Pancreas (tissue), 10 donors: ENCODE results near the gene RBM20. TPM values are rescaled to one million over a fixed set of nuclear protein-coding genes. Genes with fewer than 3 reads are reported as not detected.

ENCODE experiments used
- ATAC-seq, 4 donors: fragments of 200-7000 bp; cut with Tn5 transposase; one replicate each; pipeline versions ENCODE4 v1.8.0 to v1.9.1; 2020; ENCODE audit warnings: mild to moderate bottlenecking in 4 of 4, moderate library complexity in 4 of 4
- DNase-seq, 6 donors: peaks; one replicate each; pipeline ENCODE4 v3.0.0-alpha.2; 2020
- FAIRE-seq: peaks from 2 replicates; lab custom pipeline; 2012; peaks lifted over from hg19 to GRCh38; lab: Jason Lieb, UNC
- H3K27ac ChIP-seq, 4 donors: fragments of 200-600 bp; sonication (generic); 1 replicate in 3 of 4; 2 replicates in 1 of 4; pipeline versions ENCODE4 v1.5.0 to v1.8.0; 2020
- H3K27me3 ChIP-seq, 4 donors: fragments of 200-600 bp; one replicate each; pipeline ENCODE4 v1.8.0; 2021
- H3K36me3 ChIP-seq, 3 donors: fragments of 200-600 bp; sonication (generic) in 1 of 3; one replicate each; pipeline versions ENCODE4 v1.5.0 to v1.8.0; 2020 to 2021
- H3K4me1 ChIP-seq, 3 donors: fragments of 200-600 bp; one replicate each; pipeline ENCODE4 v1.8.0; 2021
- H3K4me3 ChIP-seq, 4 donors: fragments of 200-600 bp; sonication (generic) in 2 of 4; one replicate each; pipeline versions ENCODE4 v1.5.0 to v1.8.0; 2020 to 2021
- H3K9me3 ChIP-seq, 4 donors: fragments of 200-600 bp; one replicate each; pipeline ENCODE4 v1.8.0; 2021
- WGBS, 2 donors: extraction: QIAGEN DNeasy Blood & Tissue Kit; methylation state at CpG; one replicate each; pipeline ENCODE4 v1.1.7; 2013; 5-methylcytosine and 5-hydroxymethylcytosine counted together
- intact Hi-C, 3 donors: fragments of 100-400 bp; cut with DNase I; formaldehyde crosslinking; loops; one replicate each; pipeline versions ENCODE4 v1.11.1 to v1.14.2; 2022
- polyA plus RNA-seq, 2 donors: library from polyadenylated mRNA; stranded (reverse); fragments of 200-250 nt; gene quantifications; one replicate each; pipeline ENCODE4 v1.2.3, GENCODE V29; 2013
- total RNA-seq, 6 donors: library from RNA; stranded (reverse); fragmentation: NEBNext Ultra II Directional in 4 of 6; extraction: Animal tissue kit (Norgen Biotek cat#: 25700) in 4 of 6; gene quantifications; one replicate each; pipeline versions ENCODE4 v1.2.1 to v1.2.4, GENCODE V29; 2021 to 2023
- TF ChIP-seq, protein P1 (sequence below), 4 donors: fragments of 200-600 bp; sonication (generic) in 3 of 4; IDR thresholded peaks; one replicate each; pipeline versions ENCODE4 v1.5.0 to v1.8.0; 2021; ENCODE audit warnings: antibody characterized with exemption in 4 of 4
- donor health status: healthy with polysubstance abuse.
- donor health status: DM: no; HTN: no; CAD: no; lungs with moderate emphysema.
- donor health status: DM: no; HTN: no; CAD: no.
- donor health status: control.
- donor health status: control.
- donor health status: Bipolar disorder and iron deficiency.
- donor health status: DM: yes; HTN: yes; CAD: no.
- donor health status: DM: no; HTN: no; CAD: no.
- donor health status: DM: no; HTN: no; CAD: no.
- donor health status: DM: yes; HTN: yes; CAD: no.

RBM20 gene
- total and polyA plus RNA-seq, 8 donors = 0.79 to 23.6 (median 3.7) TPM

DNA sequence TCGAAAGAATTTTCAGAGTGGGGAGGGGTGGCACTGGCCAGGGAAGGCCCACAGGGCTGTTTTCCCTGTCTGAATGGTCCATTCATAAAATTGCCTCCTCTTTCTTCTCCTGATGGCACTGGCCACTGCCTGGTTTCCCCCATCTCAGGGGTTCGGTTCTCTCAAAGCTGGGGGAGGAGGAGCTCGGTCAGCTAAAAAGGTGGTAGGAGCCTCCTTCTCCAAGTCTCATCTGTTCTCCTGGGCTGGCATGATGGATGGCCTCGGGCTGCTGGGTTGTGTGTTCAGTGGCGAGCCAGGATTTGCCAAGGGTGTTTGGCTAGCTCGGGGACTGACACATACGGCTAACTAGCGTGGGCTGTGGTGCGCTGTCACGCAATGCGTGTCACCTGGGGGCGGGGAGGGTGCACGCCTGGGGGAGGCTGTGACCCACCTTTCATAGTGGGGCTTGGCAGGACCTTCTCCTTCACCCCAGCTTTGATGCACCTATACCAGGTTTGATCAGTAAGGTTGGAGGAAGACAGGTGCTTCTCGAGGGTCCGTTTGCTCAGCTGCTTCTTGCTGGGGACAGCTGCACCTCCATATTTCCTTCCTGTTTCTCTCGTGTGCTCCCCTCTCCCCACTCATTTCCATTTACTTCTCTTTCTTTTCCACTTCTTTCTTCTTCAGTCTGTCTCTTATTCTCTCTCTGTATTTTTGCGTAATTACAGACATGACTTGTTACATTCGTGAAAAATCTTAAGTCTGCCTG is 36.3 kb downstream of the RBM20 start:
- Histone ChIP-seq H3K27ac (no peak overlapping the region), H3K4me3 (no peak overlapping the region), H3K36me3 (no peaks in the 10 kb centered on the region), H3K27me3 (no peaks in the 10 kb centered on the region), H3K4me1 (no peaks in the 10 kb centered on the region), H3K9me3 (no peaks in the 10 kb centered on the region)
- intact Hi-C loops = no loop called here
- no peak for ATAC-seq
- WGBS, 2 donors = 59 to 68% methylated on average over 18 of the region's 18 CpGs
- no peak for FAIRE-seq
- TF ChIP-seq, protein P1, sequence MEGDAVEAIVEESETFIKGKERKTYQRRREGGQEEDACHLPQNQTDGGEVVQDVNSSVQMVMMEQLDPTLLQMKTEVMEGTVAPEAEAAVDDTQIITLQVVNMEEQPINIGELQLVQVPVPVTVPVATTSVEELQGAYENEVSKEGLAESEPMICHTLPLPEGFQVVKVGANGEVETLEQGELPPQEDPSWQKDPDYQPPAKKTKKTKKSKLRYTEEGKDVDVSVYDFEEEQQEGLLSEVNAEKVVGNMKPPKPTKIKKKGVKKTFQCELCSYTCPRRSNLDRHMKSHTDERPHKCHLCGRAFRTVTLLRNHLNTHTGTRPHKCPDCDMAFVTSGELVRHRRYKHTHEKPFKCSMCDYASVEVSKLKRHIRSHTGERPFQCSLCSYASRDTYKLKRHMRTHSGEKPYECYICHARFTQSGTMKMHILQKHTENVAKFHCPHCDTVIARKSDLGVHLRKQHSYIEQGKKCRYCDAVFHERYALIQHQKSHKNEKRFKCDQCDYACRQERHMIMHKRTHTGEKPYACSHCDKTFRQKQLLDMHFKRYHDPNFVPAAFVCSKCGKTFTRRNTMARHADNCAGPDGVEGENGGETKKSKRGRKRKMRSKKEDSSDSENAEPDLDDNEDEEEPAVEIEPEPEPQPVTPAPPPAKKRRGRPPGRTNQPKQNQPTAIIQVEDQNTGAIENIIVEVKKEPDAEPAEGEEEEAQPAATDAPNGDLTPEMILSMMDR (IDR thresholded peaks at IDR 0.05) = no peak
- no peak for DNase-seq

DNA sequence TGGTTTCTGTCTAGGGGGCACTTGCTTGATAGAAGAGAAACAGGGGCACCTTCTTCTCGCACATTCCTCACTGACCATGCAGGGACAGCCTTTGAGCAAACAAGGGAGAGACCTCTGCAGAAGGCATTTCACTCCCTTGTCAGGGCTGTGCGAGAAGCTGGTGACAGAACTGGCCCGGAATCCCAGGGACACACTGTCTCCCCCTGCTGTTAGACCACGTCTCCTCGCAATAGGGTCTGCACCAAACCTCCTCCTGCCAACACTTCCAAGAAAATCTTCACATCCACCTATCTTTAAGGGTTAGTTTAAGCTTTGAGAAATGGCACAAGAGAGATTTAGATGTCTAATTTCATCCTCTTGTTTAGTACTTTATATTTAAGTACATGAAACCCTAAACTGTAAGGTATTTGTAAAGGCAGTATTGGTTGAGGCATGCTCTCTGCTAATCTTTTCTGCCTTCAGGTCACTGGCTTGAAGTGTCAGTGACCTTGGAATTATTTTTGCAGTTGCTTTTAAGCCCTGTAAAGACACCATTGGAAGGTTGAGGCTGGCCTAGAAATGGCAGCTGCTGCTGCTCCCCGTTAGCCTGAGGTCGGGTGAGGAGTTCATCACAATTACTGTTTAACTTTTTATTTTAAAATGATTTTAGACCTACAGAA is 37.0 kb downstream of the RBM20 start:
- 38 to 49% methylated on average over 7 of the region's 7 CpGs for WGBS, 2 donors
- TF ChIP-seq, protein P1 (IDR thresholded peaks at IDR 0.05) = peak in 2 of 4 donors; percentile 10 to 30
- ATAC-seq = peak; percentile 53 to 87 (median 60)
- Histone ChIP-seq H3K4me3 (no peak overlapping the region), H3K4me1 (no peaks in the 10 kb centered on the region), H3K36me3 (no peaks in the 10 kb centered on the region), H3K27me3 (no peaks in the 10 kb centered on the region), H3K9me3 (no peaks in the 10 kb centered on the region), H3K27ac (no peak overlapping the region)
- intact Hi-C loops = no loop called here
- FAIRE-seq = no peak
- DNase-seq = peak in 3 of 6 donors; percentile 6 to 25 (median 24)

DNA sequence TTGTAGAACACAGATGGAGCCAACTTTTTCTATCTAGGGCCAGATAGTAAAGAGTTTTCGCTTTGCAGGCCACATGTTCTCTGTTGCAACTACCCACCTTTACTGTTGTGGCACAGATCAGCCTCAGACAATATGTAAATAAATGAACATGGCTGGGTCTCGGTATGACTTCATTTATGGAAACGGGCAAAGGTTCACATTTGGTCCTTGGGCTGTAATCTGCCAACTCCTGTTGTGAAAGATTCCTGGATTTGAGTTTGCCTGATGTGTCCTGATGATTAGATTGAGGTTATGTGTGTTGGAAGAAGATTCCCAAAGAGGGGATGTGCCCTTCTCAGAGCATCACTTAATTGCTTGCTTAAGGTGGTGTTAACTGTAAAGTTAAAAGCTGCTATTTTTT is 38.2 kb downstream of the RBM20 start:
- WGBS, 2 donors = 74 to 81% methylated on average over 3 of the region's 3 CpGs
- Histone ChIP-seq H3K27me3 (no peaks in the 10 kb centered on the region), H3K4me1 (no peaks in the 10 kb centered on the region), H3K4me3 (no peak overlapping the region), H3K36me3 (no peaks in the 10 kb centered on the region), H3K9me3 (no peaks in the 10 kb centered on the region), H3K27ac (no peak overlapping the region)
- DNase-seq = no peak
- FAIRE-seq = no peak
- intact Hi-C loops = no loop called here
- TF ChIP-seq, protein P1 (IDR thresholded peaks at IDR 0.05) = no peak
- no peak for ATAC-seq

DNA sequence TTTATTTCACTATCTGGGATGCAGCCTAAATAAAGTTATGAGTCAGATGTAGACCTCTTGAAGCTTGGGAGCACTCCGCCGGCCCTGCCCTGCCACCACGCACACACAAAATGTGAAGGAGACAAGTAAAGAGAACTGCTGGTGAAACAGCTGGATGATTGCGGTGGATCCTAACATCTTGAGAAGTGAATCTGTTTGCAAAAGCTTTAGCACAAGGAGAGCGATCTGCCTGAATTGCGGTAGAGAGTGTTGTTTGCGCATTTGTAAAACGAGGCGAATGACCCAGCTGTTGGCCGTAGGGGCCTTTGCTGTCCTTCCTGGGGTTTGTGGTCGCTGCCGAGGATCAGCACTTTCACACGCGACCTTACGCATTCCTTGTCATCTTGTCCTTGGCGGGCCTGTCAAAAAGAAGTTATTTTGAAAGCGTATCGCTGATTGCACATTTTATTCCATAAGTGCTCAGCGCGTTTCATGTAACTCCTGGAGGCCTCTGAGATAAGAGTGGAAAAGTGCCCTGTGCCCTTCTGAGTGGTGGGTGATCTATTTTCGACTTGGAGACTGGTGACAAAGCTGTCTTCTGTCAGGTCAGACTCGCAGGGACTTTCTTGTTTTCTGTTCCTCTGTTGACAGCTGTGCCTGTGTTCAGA is 40.8 kb downstream of the RBM20 start:
- Histone ChIP-seq H3K27me3 (no peaks in the 10 kb centered on the region), H3K4me1 (no peaks in the 10 kb centered on the region), H3K36me3 (no peaks in the 10 kb centered on the region), H3K9me3 (no peaks in the 10 kb centered on the region), H3K4me3 (no peak overlapping the region), H3K27ac (no peak overlapping the region)
- intact Hi-C loops = no loop called here
- ATAC-seq (no peak), FAIRE-seq (no peak), DNase-seq (no peak)
- 85 to 86% methylated on average over 22 of the region's 22 CpGs for WGBS, 2 donors
- TF ChIP-seq, protein P1 (IDR thresholded peaks at IDR 0.05) = no peak
